HG02642 (cell line): ENCODE data around the gene ZNF500.

Experiments used
- ATAC-seq: cut with Tn5 transposase; IDR thresholded peaks from one replicate; pipeline ENCODE4 v1.9.1; 2021; ENCODE audit warnings: mild to moderate bottlenecking; ENCODE audit not compliant: unreplicated experiment, poor library complexity

The ZNF500 gene

GRCh38 chr16:4713663-4714501 is 53.1 kb downstream of the ZNF500 start:
- ATAC-seq: no peak

- no peak for ATAC-seq
These were observed 57.5 kb downstream of the ZNF500 start for GRCh38 chr16:4709481-4709880.

GRCh38 chr16:4706871-4707270 is 60.1 kb downstream of the ZNF500 start:
- ATAC-seq: no peak

- no peak for ATAC-seq
These were observed 62.0 kb downstream of the ZNF500 start for GRCh38 chr16:4704913-4705312.

GRCh38 chr16:4704491-4704890 is 62.5 kb downstream of the ZNF500 start:
- ATAC-seq: no peak

GRCh38 chr16:4703906-4704305 is 63.1 kb downstream of the ZNF500 start:
- no peak for ATAC-seq

- no peak for ATAC-seq
These were observed 64.5 kb downstream of the ZNF500 start for GRCh38 chr16:4702466-4702808.

- no peak for ATAC-seq
These were observed 65.0 kb downstream of the ZNF500 start for GRCh38 chr16:4701791-4702465.

GRCh38 chr16:4700997-4701743 is 65.8 kb downstream of the ZNF500 start:
- no peak for ATAC-seq

- no peak for ATAC-seq
These were observed 66.5 kb downstream of the ZNF500 start for GRCh38 chr16:4700380-4700996.

- no peak for ATAC-seq
These were observed 67.9 kb downstream of the ZNF500 start for GRCh38 chr16:4699046-4699556.

- no peak for ATAC-seq
These were observed 68.5 kb downstream of the ZNF500 start for GRCh38 chr16:4698321-4699045.
